Dendritic cell treated with granulocyte-macrophage colony-stimulating factor and Interleukin-4, amounts not matched to agents 40 ng/mL and 50 ng/mL, for 4 days (primary cell): ENCODE measurements around the gene FOXS1.

Experiments used
- H3K27ac Mint-ChIP-seq: one replicate; pipeline ENCODE4 v1.8.0; 2022; ENCODE audit warnings: mild to moderate bottlenecking, mixed read lengths
- H3K27me3 Mint-ChIP-seq: one replicate; pipeline ENCODE4 v1.8.0; 2022; ENCODE audit warnings: mild to moderate bottlenecking, mixed read lengths
- H3K36me3 Mint-ChIP-seq: one replicate; pipeline ENCODE4 v1.8.0; 2022; ENCODE audit warnings: low read depth, mixed read lengths
- H3K4me1 Mint-ChIP-seq: one replicate; pipeline ENCODE4 v1.8.0; 2022; ENCODE audit warnings: low read depth, mixed read lengths
- H3K4me3 Mint-ChIP-seq: one replicate; pipeline ENCODE4 v1.8.0; 2022; ENCODE audit warnings: mild to moderate bottlenecking, moderate library complexity, mixed read lengths
- H3K9me3 Mint-ChIP-seq: one replicate; pipeline ENCODE4 v1.8.0; 2022; ENCODE audit warnings: mixed read lengths
- intact Hi-C: fragments of 100-400 bp; cut with micrococcal nuclease; formaldehyde crosslinking; loops from one replicate; pipeline ENCODE4 v1.15.0; 2022

FOXS1 gene

GRCh38 chr20:31826074-31826473, 19.3 kb downstream of the FOXS1 start:
- H3K36me3 Mint-ChIP-seq, result no peaks in the 10 kb centered on the region
- intact Hi-C loops, result no loop called here
- H3K4me1 Mint-ChIP-seq, result no peaks in the 10 kb centered on the region
- peaks cover 13% of the 10 kb centered on the region for H3K27me3 Mint-ChIP-seq
- no peak overlapping the region for H3K27ac Mint-ChIP-seq
- no peak overlapping the region for H3K4me3 Mint-ChIP-seq
- no peaks in the 10 kb centered on the region for H3K9me3 Mint-ChIP-seq

- no peak overlapping the region for H3K27ac Mint-ChIP-seq
- H3K9me3 Mint-ChIP-seq, result no peaks in the 10 kb centered on the region
- peaks cover 13% of the 10 kb centered on the region for H3K27me3 Mint-ChIP-seq
- no peak overlapping the region for H3K4me3 Mint-ChIP-seq
- no peaks in the 10 kb centered on the region for H3K4me1 Mint-ChIP-seq
- H3K36me3 Mint-ChIP-seq, result no peaks in the 10 kb centered on the region
- intact Hi-C loops, result no loop called here
These were observed 20.7 kb downstream of the FOXS1 start for GRCh38 chr20:31824554-31825313.

GRCh38 chr20:31824125-31824485, 21.3 kb downstream of the FOXS1 start:
- intact Hi-C loops, result no loop called here
- Mint-ChIP-seq H3K27me3 (peaks cover 13% of the 10 kb centered on the region), H3K4me1 (no peaks in the 10 kb centered on the region), H3K4me3 (no peak overlapping the region), H3K27ac (no peak overlapping the region), H3K36me3 (no peaks in the 10 kb centered on the region), H3K9me3 (no peaks in the 10 kb centered on the region)

DNA sequence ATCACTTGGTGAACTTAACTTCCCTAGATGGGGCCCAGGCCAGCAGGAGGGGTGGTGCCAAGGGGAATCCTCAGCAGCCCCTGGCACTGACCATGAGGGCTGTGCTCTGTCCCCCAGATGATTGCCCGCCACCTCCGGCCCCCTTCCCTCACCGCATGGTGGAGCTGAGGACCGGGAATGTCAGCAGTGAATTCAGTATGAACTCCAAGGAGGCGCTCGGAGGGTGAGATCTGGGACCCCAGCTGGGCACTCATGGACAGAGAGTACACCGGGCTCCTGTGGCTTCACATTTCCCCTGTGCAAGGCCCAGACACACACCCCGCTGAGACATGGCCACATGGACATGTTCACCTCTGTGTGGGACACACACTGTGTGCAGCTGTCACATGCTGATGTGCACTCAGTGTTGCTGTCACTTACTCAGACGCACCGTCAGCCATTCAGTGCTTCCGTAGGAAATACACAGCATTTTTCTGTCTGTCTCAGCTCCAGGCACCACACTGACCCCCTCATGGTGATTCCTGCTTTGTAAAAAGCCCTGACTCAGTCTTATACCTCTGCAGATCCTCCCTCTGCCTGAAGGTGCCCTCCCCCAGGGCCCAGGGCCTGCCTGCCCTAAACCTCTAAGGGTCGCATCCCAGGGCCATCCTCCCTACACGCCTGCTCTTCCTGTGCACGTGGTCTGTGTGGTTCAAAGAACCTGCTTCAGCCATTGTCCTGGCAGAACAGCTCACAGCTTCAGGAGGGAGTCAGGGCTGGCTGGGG, 21.9 kb downstream of the FOXS1 start:
- Mint-ChIP-seq H3K27ac (no peak overlapping the region), H3K9me3 (no peaks in the 10 kb centered on the region), H3K4me1 (no peaks in the 10 kb centered on the region), H3K4me3 (no peak overlapping the region), H3K27me3 (peaks cover 12% of the 10 kb centered on the region), H3K36me3 (no peaks in the 10 kb centered on the region)
- intact Hi-C loops, result loop anchor here (1.0 kb wide), 1 partner anchor 23 kb away; no protein-coding TSS in a partner anchor

DNA sequence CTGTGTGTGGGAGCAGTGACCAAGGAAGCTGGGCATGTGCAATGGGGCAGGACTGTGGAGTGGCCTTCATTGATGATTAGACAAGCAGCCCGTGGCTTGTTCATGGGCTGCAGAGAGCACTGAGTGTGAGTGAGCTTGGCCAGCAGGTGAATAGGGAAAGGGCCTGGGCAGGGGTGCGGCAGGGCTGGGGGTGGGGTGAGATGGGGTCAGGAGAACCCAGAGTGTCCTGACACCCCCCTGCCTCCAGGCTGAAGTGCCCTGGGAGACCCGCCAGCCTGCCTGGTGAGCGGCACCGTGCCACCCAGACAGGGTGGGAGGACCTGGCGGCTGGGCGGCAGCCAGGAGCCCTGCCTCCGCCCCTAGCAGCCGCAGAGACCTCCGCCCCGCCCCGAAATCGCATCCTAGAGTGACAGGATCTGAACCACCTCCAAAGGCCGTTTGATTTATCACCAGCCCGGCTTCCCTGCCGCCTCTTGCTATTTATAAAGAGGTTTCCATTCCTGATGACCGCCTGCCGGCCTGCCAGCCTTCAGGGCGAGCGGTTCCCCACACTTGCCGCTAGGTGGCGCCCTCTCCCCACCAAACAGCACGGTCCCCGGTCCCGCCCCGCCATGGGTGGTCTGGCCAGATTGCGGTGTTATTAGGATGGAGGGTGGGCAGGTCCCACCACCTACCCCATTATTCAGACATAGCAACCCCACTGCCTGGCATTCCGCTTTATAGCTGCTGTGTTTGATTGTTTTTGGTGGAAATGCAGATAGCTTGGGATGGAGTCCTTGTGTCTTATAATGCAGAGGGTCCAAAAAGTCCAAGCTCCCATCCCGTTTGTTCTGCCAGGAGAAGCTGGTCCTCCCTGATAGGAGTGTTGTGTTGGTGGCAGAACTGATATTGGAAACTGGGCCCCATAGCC, 22.7 kb downstream of the FOXS1 start:
- Mint-ChIP-seq H3K27ac (no peak overlapping the region), H3K4me1 (no peaks in the 10 kb centered on the region), H3K27me3 (peaks cover 12% of the 10 kb centered on the region), H3K4me3 (no peak overlapping the region), H3K36me3 (no peaks in the 10 kb centered on the region), H3K9me3 (no peaks in the 10 kb centered on the region)
- intact Hi-C loops, result loop anchor here (1.0 kb wide), 2 partner anchors 24 to 209 kb away; no protein-coding TSS in a partner anchor

GRCh38 chr20:31821427-31821826, 24.0 kb downstream of the FOXS1 start:
- no peak overlapping the region for H3K27ac Mint-ChIP-seq
- intact Hi-C loops, result no loop called here
- peaks cover 12% of the 10 kb centered on the region for H3K27me3 Mint-ChIP-seq
- no peak overlapping the region for H3K4me3 Mint-ChIP-seq
- no peaks in the 10 kb centered on the region for H3K4me1 Mint-ChIP-seq
- no peaks in the 10 kb centered on the region for H3K9me3 Mint-ChIP-seq
- H3K36me3 Mint-ChIP-seq, result no peaks in the 10 kb centered on the region

- H3K9me3 Mint-ChIP-seq, result no peaks in the 10 kb centered on the region
- H3K36me3 Mint-ChIP-seq, result no peaks in the 10 kb centered on the region
- H3K27me3 Mint-ChIP-seq, result peaks cover 12% of the 10 kb centered on the region
- intact Hi-C loops, result no loop called here
- H3K4me1 Mint-ChIP-seq, result no peaks in the 10 kb centered on the region
- H3K27ac Mint-ChIP-seq, result no peak overlapping the region
- H3K4me3 Mint-ChIP-seq, result no peak overlapping the region
These were observed 25.2 kb downstream of the FOXS1 start for GRCh38 chr20:31820228-31820627.

DNA sequence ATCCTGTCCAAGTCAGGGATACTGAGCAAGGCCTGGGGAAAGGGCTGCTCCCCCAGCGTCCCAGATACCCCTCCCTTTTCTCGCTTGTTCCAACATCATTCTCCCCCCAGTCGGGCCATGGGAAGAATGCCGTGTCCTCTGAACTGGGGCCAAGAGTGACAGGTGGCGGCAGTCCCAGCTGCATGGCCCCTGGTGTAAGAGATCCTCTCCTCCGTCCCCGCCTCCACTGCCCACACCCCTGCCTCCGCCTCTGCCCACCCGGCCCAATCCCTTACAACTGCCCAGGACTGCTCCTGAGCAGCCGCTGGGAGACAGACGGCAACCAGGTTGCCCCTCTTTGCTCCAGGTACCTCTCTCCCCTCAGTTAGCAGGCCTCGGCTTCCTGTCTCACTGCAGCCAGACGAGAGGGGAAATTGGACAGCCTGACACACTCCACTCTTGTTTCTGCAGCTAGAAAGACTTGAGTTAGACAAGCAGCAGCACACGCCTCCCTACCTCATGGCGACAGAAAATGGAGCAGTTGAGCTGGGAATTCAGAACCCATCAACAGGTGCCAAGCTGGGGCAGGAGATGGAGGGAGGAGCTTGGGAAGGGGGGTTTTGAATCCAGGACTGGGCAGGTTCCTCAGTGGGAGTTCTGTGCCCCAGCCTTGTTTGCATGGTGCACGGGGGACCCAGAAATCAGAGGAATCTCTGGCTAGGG, 26.2 kb downstream of the FOXS1 start, which contains the start of gene MYLK2:
Gene MYLK2 (plus strand): TSS at position 274 of the 702 bp plus-strand sequence. CDS start 225 bp downstream, at position 499.
- H3K36me3 Mint-ChIP-seq, result no peaks in the 10 kb centered on the region
- no peaks in the 10 kb centered on the region for H3K9me3 Mint-ChIP-seq
- peaks cover 12% of the 10 kb centered on the region for H3K27me3 Mint-ChIP-seq
- H3K27ac Mint-ChIP-seq, result no peak within 1 kb of the TSS
- H3K4me3 Mint-ChIP-seq, result no peak within 1 kb of the TSS
- H3K4me1 Mint-ChIP-seq, result no peaks in the 10 kb centered on the region
- intact Hi-C loops, result no loop called here

- Mint-ChIP-seq H3K4me1 (no peaks in the 10 kb centered on the region), H3K9me3 (no peaks in the 10 kb centered on the region), H3K4me3 (no peak overlapping the region), H3K27me3 (peaks cover 11% of the 10 kb centered on the region), H3K36me3 (no peaks in the 10 kb centered on the region), H3K27ac (no peak overlapping the region)
- intact Hi-C loops, result no loop called here
These were observed 27.0 kb downstream of the FOXS1 start for GRCh38 chr20:31818376-31818908.

DNA sequence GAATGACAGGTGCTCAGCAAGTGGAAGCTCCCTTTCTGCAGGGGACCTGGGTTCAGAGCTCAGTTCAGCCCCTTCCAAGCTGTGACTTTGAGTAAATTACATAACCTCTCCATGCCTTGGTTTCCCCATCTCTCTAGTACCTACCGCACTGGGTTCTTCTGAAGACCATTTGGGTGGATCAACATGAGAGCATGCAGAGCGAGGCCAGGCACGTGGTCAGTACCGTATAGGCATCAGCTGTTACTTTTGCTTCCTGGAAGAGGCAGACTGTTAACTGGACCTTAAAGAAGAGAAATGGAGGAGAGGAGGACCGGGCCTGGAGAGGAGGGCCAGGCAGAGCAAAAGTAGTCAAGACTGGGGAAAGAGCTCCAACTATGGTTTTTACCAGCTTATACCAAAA, 27.9 kb downstream of the FOXS1 start:
- Mint-ChIP-seq H3K27ac (no peak overlapping the region), H3K36me3 (no peaks in the 10 kb centered on the region), H3K4me1 (peaks cover 1% of the 10 kb centered on the region), H3K27me3 (peaks cover 10% of the 10 kb centered on the region), H3K4me3 (no peak overlapping the region), H3K9me3 (no peaks in the 10 kb centered on the region)
- intact Hi-C loops, result no loop called here

DNA sequence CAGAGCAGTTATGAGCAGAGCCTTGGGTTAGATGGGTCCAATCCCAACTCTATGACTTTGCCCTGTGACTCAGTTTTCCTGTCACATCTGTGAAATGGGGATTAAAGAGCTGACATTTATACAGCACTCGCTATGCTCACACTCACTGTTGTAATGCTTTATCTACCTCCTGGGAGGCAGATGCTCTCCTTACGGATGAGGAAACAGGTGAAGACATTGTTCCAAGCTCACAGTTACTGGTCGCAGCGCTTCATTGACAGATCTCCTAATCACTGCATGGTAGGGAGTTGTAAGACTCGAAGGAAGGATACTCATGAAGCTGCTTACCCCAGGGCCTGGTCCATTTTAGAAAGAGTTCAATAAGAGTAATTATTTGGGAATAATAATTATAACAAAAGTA, 29.2 kb downstream of the FOXS1 start:
- intact Hi-C loops, result no loop called here
- peaks cover 3% of the 10 kb centered on the region for H3K27me3 Mint-ChIP-seq
- no peak overlapping the region for H3K4me3 Mint-ChIP-seq
- peaks cover 7% of the 10 kb centered on the region for H3K4me1 Mint-ChIP-seq
- H3K36me3 Mint-ChIP-seq, result no peaks in the 10 kb centered on the region
- no peak overlapping the region for H3K27ac Mint-ChIP-seq
- H3K9me3 Mint-ChIP-seq, result no peaks in the 10 kb centered on the region

DNA sequence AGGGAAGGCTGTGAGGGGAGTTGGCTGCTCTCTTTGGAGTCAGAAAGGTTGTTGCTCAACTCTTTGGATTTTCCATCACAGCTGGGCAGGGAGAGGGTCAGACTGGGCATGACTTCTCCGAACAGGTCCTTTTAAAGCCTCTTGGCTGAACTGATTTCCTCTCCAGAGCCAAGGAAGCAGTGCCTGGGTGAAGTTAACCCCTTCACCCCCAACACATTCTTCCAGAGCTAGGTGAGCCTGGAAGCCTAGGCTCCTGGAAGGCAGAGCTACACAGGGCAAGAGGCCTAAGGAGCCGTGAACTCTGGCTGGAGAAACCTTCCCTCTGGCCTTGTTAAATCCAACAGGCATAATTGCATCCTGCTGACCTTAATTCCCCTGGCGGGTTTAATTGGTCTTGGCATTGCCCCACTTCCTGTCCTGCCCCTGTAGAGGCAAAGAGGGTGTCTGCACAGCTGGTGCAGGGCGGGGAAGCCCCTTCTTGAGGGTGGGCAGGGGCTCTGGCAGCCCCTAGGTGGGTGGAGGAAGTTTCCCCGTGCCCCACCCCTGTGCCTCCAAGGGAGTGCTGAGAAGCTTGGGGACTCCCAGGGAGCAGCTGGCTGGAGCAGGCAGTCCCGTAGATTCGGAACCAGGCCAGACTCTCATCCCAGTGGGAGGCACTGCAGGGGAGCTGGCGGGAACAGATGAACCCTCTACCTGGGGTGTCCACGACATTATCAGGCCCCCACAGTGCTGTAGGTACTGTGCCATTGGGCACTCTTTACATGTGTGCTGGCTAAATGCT, 29.8 kb downstream of the FOXS1 start:
- no peak overlapping the region for H3K27ac Mint-ChIP-seq
- no peaks in the 10 kb centered on the region for H3K36me3 Mint-ChIP-seq
- H3K9me3 Mint-ChIP-seq, result no peaks in the 10 kb centered on the region
- peaks cover 10% of the 10 kb centered on the region for H3K4me1 Mint-ChIP-seq
- H3K27me3 Mint-ChIP-seq, result peaks cover 2% of the 10 kb centered on the region
- H3K4me3 Mint-ChIP-seq, result no peak overlapping the region
- intact Hi-C loops, result no loop called here
